SK-N-SH treated with all-trans-retinoic acid at 6 μM for 48 hours (cell line): ENCODE results near the gene RGS7.

ENCODE experiments used
- ATAC-seq: fragments of 200-7000 bp; cut with Tn5 transposase; 3 replicates; pipeline ENCODE4 v1.9.1; 2020; ENCODE audit warnings: mild to moderate bottlenecking, moderate library complexity
- ARNTL ChIP-seq: fragments of 450-650 bp; formaldehyde crosslinking; IDR thresholded peaks from 2 replicates; pipeline ENCODE4 v1.5.0; 2020; ENCODE audit warnings: low read depth, mild to moderate bottlenecking, moderate library complexity, borderline replicate concordance
- BACH2 ChIP-seq: fragments of 250-450 bp; sonication (Bioruptor Pico); IDR thresholded peaks from 2 replicates; pipeline ENCODE4 v1.9.0; 2021; ENCODE audit warnings: mild to moderate bottlenecking, borderline replicate concordance
- CREB5 ChIP-seq: fragments of 250-450 bp; sonication (Bioruptor Pico); IDR thresholded peaks from 2 replicates; pipeline ENCODE4 v1.5.1; 2020; ENCODE audit warnings: low read depth, mild to moderate bottlenecking, moderate library complexity
- CSDC2 ChIP-seq: fragments of 250-450 bp; sonication (Bioruptor Pico); IDR thresholded peaks from 2 replicates; pipeline ENCODE4 v1.5.0; 2020; ENCODE audit warnings: mild to moderate bottlenecking, moderate library complexity
- CSRNP3 ChIP-seq: fragments of 250-450 bp; sonication (Bioruptor Pico); IDR thresholded peaks from 2 replicates; pipeline ENCODE4 v1.5.1; 2021; ENCODE audit warnings: mild to moderate bottlenecking, moderate library complexity
- ESRRG ChIP-seq: fragments of 250-450 bp; sonication (Bioruptor Pico); IDR thresholded peaks from 2 replicates; pipeline ENCODE4 v1.6.1; 2021; ENCODE audit warnings: mild to moderate bottlenecking
- GLIS3 ChIP-seq: fragments of 250-450 bp; sonication (Bioruptor Pico); IDR thresholded peaks from 2 replicates; pipeline ENCODE4 v1.5.0; 2020; ENCODE audit warnings: mild to moderate bottlenecking, moderate library complexity
- ISL1 ChIP-seq: fragments of 250-450 bp; sonication (Bioruptor Pico); IDR thresholded peaks from 2 replicates; pipeline ENCODE4 v2.1.2; 2022; ENCODE audit warnings: mild to moderate bottlenecking, moderate library complexity
- OSR1 ChIP-seq: fragments of 250-450 bp; sonication (Bioruptor Pico); IDR thresholded peaks from 2 replicates; pipeline ENCODE4 v1.8.0; 2022; ENCODE audit warnings: moderate library complexity, mild to moderate bottlenecking, inconsistent platforms
- PATZ1 ChIP-seq: fragments of 250-450 bp; sonication (Bioruptor Pico); IDR thresholded peaks from 2 replicates; pipeline ENCODE4 v1.8.0; 2020; ENCODE audit warnings: mild to moderate bottlenecking, moderate library complexity, borderline replicate concordance
- PPARA ChIP-seq: fragments of 250-450 bp; sonication (Bioruptor Pico); IDR thresholded peaks from 2 replicates; pipeline ENCODE4 v1.5.0; 2020; ENCODE audit warnings: mild to moderate bottlenecking, borderline replicate concordance
- RARB ChIP-seq: fragments of 250-450 bp; sonication (Bioruptor Pico); IDR thresholded peaks from 2 replicates; pipeline ENCODE4 v1.8.0; 2021; ENCODE audit warnings: mild to moderate bottlenecking, moderate library complexity
- SNAI2 ChIP-seq: fragments of 250-450 bp; sonication (Bioruptor Pico); IDR thresholded peaks from 2 replicates; pipeline ENCODE4 v1.5.0; 2020; ENCODE audit warnings: mild to moderate bottlenecking, moderate library complexity
- TOX ChIP-seq: fragments of 250-450 bp; sonication (Bioruptor Pico); IDR thresholded peaks from 2 replicates; pipeline ENCODE4 v1.8.0; 2021; ENCODE audit warnings: mild to moderate bottlenecking, moderate library complexity, borderline replicate concordance
- TSHZ2 ChIP-seq: fragments of 250-450 bp; sonication (Bioruptor Pico); IDR thresholded peaks from 2 replicates; pipeline ENCODE4 v1.5.0; 2020; ENCODE audit warnings: mild to moderate bottlenecking, moderate library complexity
- ZC3H10 ChIP-seq: fragments of 250-450 bp; sonication (Bioruptor Pico); IDR thresholded peaks from 2 replicates; pipeline ENCODE4 v1.5.1; 2021; ENCODE audit warnings: mild to moderate bottlenecking, moderate library complexity
- ZFP30 ChIP-seq: fragments of 450-650 bp; formaldehyde crosslinking; IDR thresholded peaks from 2 replicates; pipeline ENCODE4 v1.5.0; 2022; ENCODE audit warnings: mild to moderate bottlenecking, moderate library complexity
- ZNF565 ChIP-seq: fragments of 450-650 bp; formaldehyde crosslinking; conservative IDR thresholded peaks from 2 replicates; pipeline ENCODE4 v1.5.0; 2020; ENCODE audit warnings: low read depth, mild to moderate bottlenecking, moderate library complexity
- ZNF70 ChIP-seq: fragments of 450-650 bp; formaldehyde crosslinking; IDR thresholded peaks from 2 replicates; pipeline ENCODE4 v1.5.0; 2020; ENCODE audit warnings: mild to moderate bottlenecking, moderate library complexity

The RGS7 gene

GRCh38 chr1:241272828-241273227 lies 84.2 kb downstream of the RGS7 start:
- ATAC-seq = no peak
- TF ChIP-seq TOX (no peak), CREB5 (no peak), BACH2 (CRISPR knock-in tag) (no peak), PPARA (CRISPR knock-in tag) (no peak), ZNF565 (CRISPR knock-in tag) (no peak), CSDC2 (CRISPR knock-in tag) (no peak), ZFP30 (no peak), ISL1 (CRISPR knock-in tag) (no peak), TSHZ2 (CRISPR knock-in tag) (no peak), OSR1 (CRISPR knock-in tag) (no peak), SNAI2 (CRISPR knock-in tag) (no peak), GLIS3 (no peak), CSRNP3 (CRISPR knock-in tag) (no peak), ZC3H10 (CRISPR knock-in tag) (no peak), ARNTL (CRISPR knock-in tag) (no peak), PATZ1 (CRISPR knock-in tag) (no peak), RARB (no peak)

- TF ChIP-seq PPARA (CRISPR knock-in tag) = no peak
- no peak for TF ChIP-seq ISL1 (CRISPR knock-in tag)
- TF ChIP-seq ARNTL (CRISPR knock-in tag) = no peak
- no peak for TF ChIP-seq ZNF565 (CRISPR knock-in tag)
- TF ChIP-seq TSHZ2 (CRISPR knock-in tag) = no peak
- no peak for TF ChIP-seq ESRRG (CRISPR knock-in tag)
- no peak for TF ChIP-seq BACH2 (CRISPR knock-in tag)
- TF ChIP-seq SNAI2 (CRISPR knock-in tag) = no peak
- TF ChIP-seq, all 23 proteins: peak for 0
- ATAC-seq = no peak
These were observed 85.6 kb downstream of the RGS7 start for GRCh38 chr1:241271427-241271826.

GRCh38 chr1:241270016-241270415 lies 87.0 kb downstream of the RGS7 start:
- TF ChIP-seq TSHZ2 (CRISPR knock-in tag) (no peak), OSR1 (CRISPR knock-in tag) (no peak), ZC3H10 (CRISPR knock-in tag) (no peak), RARB (no peak), ZNF70 (no peak), ARNTL (CRISPR knock-in tag) (no peak), CREB5 (no peak), CSRNP3 (CRISPR knock-in tag) (no peak), CSDC2 (CRISPR knock-in tag) (no peak), ZFP30 (no peak), PPARA (CRISPR knock-in tag) (no peak), BACH2 (CRISPR knock-in tag) (no peak), ZNF565 (CRISPR knock-in tag) (no peak), SNAI2 (CRISPR knock-in tag) (no peak), ESRRG (CRISPR knock-in tag) (no peak)
- ATAC-seq = no peak
